ENCODE data around the gene HAT1.
"Not testable (repeated sequence)": the region's sequence is repeated elsewhere in the genome, so short reads cannot be mapped to it uniquely, and the experiment has no call there.

The HAT1 gene

GRCh38 chr2:171895786-171896185 is 26.5 kb upstream of the HAT1 start:
- DNase-seq (ENCODE audit: low spot score in 2 of 2) = no peak
- Histone ChIP-seq H3K27me3 (ENCODE audit: low read depth) (no peaks in the 10 kb centered on the region), H3K4me1 (peaks cover 11% of the 10 kb centered on the region), H3K9me3 (peaks cover 4% of the 10 kb centered on the region; the same call in 1 of the 2 replicates), H3K4me3 (no peak overlapping the region), H3K36me3 (replicated peaks) (no peaks in the 10 kb centered on the region; the same call in 1 of the 2 replicates)
- in situ Hi-C loops (cut with MboI; ENCODE audit: low sequenced_read_pairs) = no loop called here

GRCh38 chr2:171899623-171900282 is 22.5 kb upstream of the HAT1 start:
- DNase-seq (ENCODE audit: low spot score in 2 of 2); H3K27me3 ChIP-seq (ENCODE audit: low read depth); H3K4me1 ChIP-seq; H3K9me3 ChIP-seq; in situ Hi-C loops (cut with MboI; ENCODE audit: low sequenced_read_pairs); H3K4me3 ChIP-seq; H3K36me3 ChIP-seq (replicated peaks): not testable (repeated sequence)

GRCh38 chr2:171902840-171903420 is 19.3 kb upstream of the HAT1 start:
- Histone ChIP-seq H3K9me3 (peaks cover 4% of the 10 kb centered on the region; the same call in 1 of the 2 replicates), H3K27me3 (ENCODE audit: low read depth) (no peaks in the 10 kb centered on the region), H3K4me3 (no peak overlapping the region), H3K36me3 (replicated peaks) (no peaks in the 10 kb centered on the region), H3K4me1 (no peaks in the 10 kb centered on the region)
- in situ Hi-C loops (cut with MboI; ENCODE audit: low sequenced_read_pairs) = no loop called here
- DNase-seq (ENCODE audit: low spot score in 2 of 2) = no peak

- H3K27me3 ChIP-seq (ENCODE audit: low read depth) = no peaks in the 10 kb centered on the region
- in situ Hi-C loops (cut with MboI; ENCODE audit: low sequenced_read_pairs) = no loop called here
- no peak overlapping the region for H3K4me3 ChIP-seq
- no peak for DNase-seq (ENCODE audit: low spot score in 2 of 2)
- H3K4me1 ChIP-seq = no peaks in the 10 kb centered on the region
- H3K9me3 ChIP-seq = no peaks in the 10 kb centered on the region
- no peaks in the 10 kb centered on the region for H3K36me3 ChIP-seq (replicated peaks)
Observed at GRCh38 chr2:171908235-171908634, 14.0 kb upstream of the HAT1 start.

- no peak overlapping the region for H3K4me3 ChIP-seq
- no peaks in the 10 kb centered on the region for H3K27me3 ChIP-seq (ENCODE audit: low read depth)
- no peaks in the 10 kb centered on the region for H3K9me3 ChIP-seq
- H3K4me1 ChIP-seq = no peaks in the 10 kb centered on the region
- in situ Hi-C loops (cut with MboI; ENCODE audit: low sequenced_read_pairs) = no loop called here
- H3K36me3 ChIP-seq (replicated peaks) = no peaks in the 10 kb centered on the region
- no peak for DNase-seq (ENCODE audit: low spot score in 2 of 2)
Observed at GRCh38 chr2:171909266-171909665, 13.0 kb upstream of the HAT1 start.

- H3K9me3 ChIP-seq = no peaks in the 10 kb centered on the region
- no peaks in the 10 kb centered on the region for H3K4me1 ChIP-seq
- no peaks in the 10 kb centered on the region for H3K27me3 ChIP-seq (ENCODE audit: low read depth)
- no peak overlapping the region for H3K4me3 ChIP-seq
- H3K36me3 ChIP-seq (replicated peaks) = no peaks in the 10 kb centered on the region
- in situ Hi-C loops (cut with MboI; ENCODE audit: low sequenced_read_pairs) = no loop called here
- DNase-seq (ENCODE audit: low spot score in 2 of 2) = no peak
Observed at GRCh38 chr2:171910494-171910893, 11.8 kb upstream of the HAT1 start.

GRCh38 chr2:171913517-171913916 is 8.7 kb upstream of the HAT1 start:
- no peaks in the 10 kb centered on the region for H3K4me1 ChIP-seq
- no peaks in the 10 kb centered on the region for H3K27me3 ChIP-seq (ENCODE audit: low read depth)
- no peaks in the 10 kb centered on the region for H3K36me3 ChIP-seq (replicated peaks)
- H3K4me3 ChIP-seq = no peak overlapping the region
- DNase-seq (ENCODE audit: low spot score in 2 of 2) = no peak
- in situ Hi-C loops (cut with MboI; ENCODE audit: low sequenced_read_pairs) = no loop called here
- no peaks in the 10 kb centered on the region for H3K9me3 ChIP-seq

GRCh38 chr2:171919453-171919852 is 2.8 kb upstream of the HAT1 start:
- Histone ChIP-seq H3K36me3 (replicated peaks) (peaks cover under 1% of the 10 kb centered on the region), H3K4me1 (peaks cover 13% of the 10 kb centered on the region), H3K4me3 (no peak overlapping the region), H3K9me3 (no peaks in the 10 kb centered on the region), H3K27me3 (ENCODE audit: low read depth) (no peaks in the 10 kb centered on the region)
- in situ Hi-C loops (cut with MboI; ENCODE audit: low sequenced_read_pairs) = no loop called here
- no peak for DNase-seq (ENCODE audit: low spot score in 2 of 2)

- no peak for DNase-seq (ENCODE audit: low spot score in 2 of 2)
- peak overlapping the region; percentile 85 for H3K4me3 ChIP-seq
- peaks cover 16% of the 10 kb centered on the region for H3K4me1 ChIP-seq
- no peaks in the 10 kb centered on the region for H3K27me3 ChIP-seq (ENCODE audit: low read depth)
- no peaks in the 10 kb centered on the region for H3K9me3 ChIP-seq
- in situ Hi-C loops (cut with MboI; ENCODE audit: low sequenced_read_pairs) = no loop called here
- H3K36me3 ChIP-seq (replicated peaks) = peaks cover 18% of the 10 kb centered on the region
Observed at GRCh38 chr2:171921970-171922229, 361 bp upstream of the HAT1 start.

- H3K4me3 ChIP-seq = peak overlapping the region; percentile 85
- H3K36me3 ChIP-seq (replicated peaks) = peaks cover 27% of the 10 kb centered on the region
- H3K27me3 ChIP-seq (ENCODE audit: low read depth) = no peaks in the 10 kb centered on the region
- in situ Hi-C loops (cut with MboI; ENCODE audit: low sequenced_read_pairs) = no loop called here
- no peaks in the 10 kb centered on the region for H3K9me3 ChIP-seq
- peaks cover 16% of the 10 kb centered on the region for H3K4me1 ChIP-seq
- peak; percentile 35 to 53 for DNase-seq (ENCODE audit: low spot score in 2 of 2)
Observed at GRCh38 chr2:171923206-171923605, 945 bp downstream of the HAT1 start.

- no peak for DNase-seq (ENCODE audit: low spot score in 2 of 2)
- peaks cover 37% of the 10 kb centered on the region for H3K36me3 ChIP-seq (replicated peaks)
- in situ Hi-C loops (cut with MboI; ENCODE audit: low sequenced_read_pairs) = no loop called here
- H3K9me3 ChIP-seq = no peaks in the 10 kb centered on the region
- H3K4me1 ChIP-seq = peaks cover 16% of the 10 kb centered on the region
- H3K27me3 ChIP-seq (ENCODE audit: low read depth) = no peaks in the 10 kb centered on the region
- no peak overlapping the region; the same call in 1 of the 2 replicates for H3K4me3 ChIP-seq
Observed at GRCh38 chr2:171924170-171924942, 2.1 kb downstream of the HAT1 start.

- no peaks in the 10 kb centered on the region for H3K27me3 ChIP-seq (ENCODE audit: low read depth)
- H3K36me3 ChIP-seq (replicated peaks) = peaks cover 58% of the 10 kb centered on the region
- in situ Hi-C loops (cut with MboI; ENCODE audit: low sequenced_read_pairs) = no loop called here
- H3K9me3 ChIP-seq = no peaks in the 10 kb centered on the region
- no peak for DNase-seq (ENCODE audit: low spot score in 2 of 2)
- no peak overlapping the region for H3K4me3 ChIP-seq
- no peaks in the 10 kb centered on the region for H3K4me1 ChIP-seq
Observed at GRCh38 chr2:171930385-171930784, 8.1 kb downstream of the HAT1 start.

- no peaks in the 10 kb centered on the region for H3K4me1 ChIP-seq
- no peaks in the 10 kb centered on the region for H3K27me3 ChIP-seq (ENCODE audit: low read depth)
- peaks cover 2% of the 10 kb centered on the region; the same call in 1 of the 2 replicates for H3K36me3 ChIP-seq (replicated peaks)
- in situ Hi-C loops (cut with MboI; ENCODE audit: low sequenced_read_pairs) = no loop called here
- H3K4me3 ChIP-seq = no peak overlapping the region
- H3K9me3 ChIP-seq = no peaks in the 10 kb centered on the region
- no peak for DNase-seq (ENCODE audit: low spot score in 2 of 2)
Observed at GRCh38 chr2:171939058-171939742, 16.9 kb downstream of the HAT1 start.

GRCh38 chr2:171939743-171940071 is 17.4 kb downstream of the HAT1 start:
- no peaks in the 10 kb centered on the region for H3K27me3 ChIP-seq (ENCODE audit: low read depth)
- DNase-seq (ENCODE audit: low spot score in 2 of 2) = no peak
- H3K36me3 ChIP-seq (replicated peaks) = no peaks in the 10 kb centered on the region; the same call in 1 of the 2 replicates
- H3K9me3 ChIP-seq = no peaks in the 10 kb centered on the region
- H3K4me3 ChIP-seq = no peak overlapping the region
- no peaks in the 10 kb centered on the region for H3K4me1 ChIP-seq
- in situ Hi-C loops (cut with MboI; ENCODE audit: low sequenced_read_pairs) = no loop called here
